Central memory CD8-positive, alpha-beta T cell (primary cell): ENCODE results near the gene EEF1G.

ENCODE experiments used
- ATAC-seq: fragments of 150-1000 bp; cut with Tn5 transposase; replicated peaks from 2 replicates; pipeline ENCODE4 v1.10.0; 2022; ENCODE audit warnings: mild to moderate bottlenecking, moderate FRiP score, moderate number of reproducible peaks; ENCODE audit not compliant: poor library complexity, severe bottlenecking; ENCODE audit errors: extremely low read depth
- DNase-seq, 2 donors: peaks; one replicate each; pipeline ENCODE4 v3.0.0; 2021; ENCODE audit warnings: low spot score in 2 of 2
- H3K27ac Mint-ChIP-seq: one replicate; pipeline ENCODE4 v1.8.0; 2022; ENCODE audit warnings: low read depth, mild to moderate bottlenecking, moderate library complexity, mixed read lengths
- H3K27me3 Mint-ChIP-seq: one replicate; pipeline ENCODE4 v1.8.0; 2022; ENCODE audit warnings: mixed read lengths
- H3K36me3 Mint-ChIP-seq: one replicate; pipeline ENCODE4 v1.8.0; 2022; ENCODE audit warnings: mild to moderate bottlenecking, moderate library complexity, mixed read lengths; ENCODE audit not compliant: insufficient read depth
- H3K4me1 Mint-ChIP-seq: one replicate; pipeline ENCODE4 v1.8.0; 2022; ENCODE audit warnings: mixed read lengths
- H3K4me3 Mint-ChIP-seq: one replicate; pipeline ENCODE4 v1.8.0; 2022; ENCODE audit warnings: mild to moderate bottlenecking, moderate library complexity, mixed read lengths
- H3K9me3 Mint-ChIP-seq: one replicate; pipeline ENCODE4 v1.8.0; 2022; ENCODE audit warnings: mixed read lengths

The EEF1G gene

GRCh38 chr11:62544581-62545436 lies 28.9 kb downstream of the EEF1G start:
- no peak for DNase-seq

GRCh38 chr11:62543680-62544444 lies 29.8 kb downstream of the EEF1G start:
- Mint-ChIP-seq H3K27me3 (no peaks in the 10 kb centered on the region), H3K4me3 (peak overlapping the region; percentile 99), H3K9me3 (no peaks in the 10 kb centered on the region), H3K4me1 (peaks cover 72% of the 10 kb centered on the region), H3K27ac (peak overlapping the region; percentile 96), H3K36me3 (peaks cover 68% of the 10 kb centered on the region)
- ATAC-seq (no peak), DNase-seq (no peak)

More at GRCh38 chr11:62544581-62545436, 28.9 kb downstream of the EEF1G start:
- H3K4me3 Mint-ChIP-seq: peak overlapping the region; percentile 99
- H3K9me3 Mint-ChIP-seq: no peaks in the 10 kb centered on the region
- peak overlapping the region; percentile 96 for H3K27ac Mint-ChIP-seq
- ATAC-seq: no peak
- no peaks in the 10 kb centered on the region for H3K27me3 Mint-ChIP-seq
- peaks cover 65% of the 10 kb centered on the region for H3K36me3 Mint-ChIP-seq
- peaks cover 63% of the 10 kb centered on the region for H3K4me1 Mint-ChIP-seq

GRCh38 chr11:62542750-62543567 lies 30.7 kb downstream of the EEF1G start:
- DNase-seq (peak; percentile 63 to 64), ATAC-seq (peak; percentile 49)
- H3K4me3 Mint-ChIP-seq: peak overlapping the region; percentile 99
- H3K36me3 Mint-ChIP-seq: peaks cover 69% of the 10 kb centered on the region
- H3K27me3 Mint-ChIP-seq: no peaks in the 10 kb centered on the region
- peaks cover 77% of the 10 kb centered on the region for H3K4me1 Mint-ChIP-seq
- peak overlapping the region; percentile 96 for H3K27ac Mint-ChIP-seq
- no peaks in the 10 kb centered on the region for H3K9me3 Mint-ChIP-seq

- Mint-ChIP-seq H3K9me3 (no peaks in the 10 kb centered on the region), H3K27ac (peak overlapping the region; percentile 96), H3K36me3 (peaks cover 71% of the 10 kb centered on the region), H3K4me1 (peaks cover 69% of the 10 kb centered on the region), H3K27me3 (no peaks in the 10 kb centered on the region), H3K4me3 (peak overlapping the region; percentile 99)
- no peak for ATAC-seq
- DNase-seq: no peak
Measured at GRCh38 chr11:62542111-62542745, 31.5 kb downstream of the EEF1G start.

GRCh38 chr11:62540804-62541701 lies 32.6 kb downstream of the EEF1G start:
- peaks cover 74% of the 10 kb centered on the region for H3K4me1 Mint-ChIP-seq
- H3K36me3 Mint-ChIP-seq: peaks cover 75% of the 10 kb centered on the region
- H3K4me3 Mint-ChIP-seq: peak overlapping the region; percentile 99
- H3K27ac Mint-ChIP-seq: peak overlapping the region; percentile 96
- peak; percentile 1 for ATAC-seq
- H3K27me3 Mint-ChIP-seq: no peaks in the 10 kb centered on the region
- DNase-seq: no peak
- H3K9me3 Mint-ChIP-seq: no peaks in the 10 kb centered on the region

GRCh38 chr11:62539238-62539925 lies 34.3 kb downstream of the EEF1G start:
- DNase-seq: no peak
- H3K4me3 Mint-ChIP-seq: peak overlapping the region; percentile 63
- H3K9me3 Mint-ChIP-seq: no peaks in the 10 kb centered on the region
- H3K27ac Mint-ChIP-seq: peak overlapping the region; percentile 93
- ATAC-seq: no peak
- peaks cover 69% of the 10 kb centered on the region for H3K4me1 Mint-ChIP-seq
- peaks cover 75% of the 10 kb centered on the region for H3K36me3 Mint-ChIP-seq
- H3K27me3 Mint-ChIP-seq: no peaks in the 10 kb centered on the region

GRCh38 chr11:62538470-62539237 lies 35.0 kb downstream of the EEF1G start:
- H3K27ac Mint-ChIP-seq: peak overlapping the region; percentile 93
- H3K27me3 Mint-ChIP-seq: no peaks in the 10 kb centered on the region
- DNase-seq: no peak
- peak overlapping the region; percentile 63 for H3K4me3 Mint-ChIP-seq
- peaks cover 62% of the 10 kb centered on the region for H3K4me1 Mint-ChIP-seq
- no peaks in the 10 kb centered on the region for H3K9me3 Mint-ChIP-seq
- peaks cover 75% of the 10 kb centered on the region for H3K36me3 Mint-ChIP-seq
- no peak for ATAC-seq

GRCh38 chr11:62536301-62536957 lies 37.3 kb downstream of the EEF1G start:
- Mint-ChIP-seq H3K4me1 (peaks cover 53% of the 10 kb centered on the region), H3K4me3 (peak overlapping the region; percentile 51), H3K27ac (peak overlapping the region; percentile 93), H3K9me3 (no peaks in the 10 kb centered on the region), H3K36me3 (peaks cover 75% of the 10 kb centered on the region), H3K27me3 (no peaks in the 10 kb centered on the region)
- ATAC-seq (no peak), DNase-seq (no peak)

GRCh38 chr11:62535802-62536201 lies 37.9 kb downstream of the EEF1G start:
- no peaks in the 10 kb centered on the region for H3K9me3 Mint-ChIP-seq
- DNase-seq: no peak
- no peak for ATAC-seq
- H3K4me3 Mint-ChIP-seq: peak overlapping the region; percentile 51
- H3K27me3 Mint-ChIP-seq: no peaks in the 10 kb centered on the region
- H3K36me3 Mint-ChIP-seq: peaks cover 76% of the 10 kb centered on the region
- H3K4me1 Mint-ChIP-seq: peaks cover 52% of the 10 kb centered on the region
- peak overlapping the region; percentile 93 for H3K27ac Mint-ChIP-seq
